T-helper 22 cell (primary cell): ENCODE results near the gene MBLAC1.

Experiments
- DNase-seq: peaks from one replicate; pipeline ENCODE4 v3.0.0-alpha.2; 2020; ENCODE audit warnings: low read depth

MBLAC1 gene

GRCh38 chr7:100153708-100154535 lies 27.2 kb downstream of the MBLAC1 start:
- no peak for DNase-seq

- no peak for DNase-seq
Measured at GRCh38 chr7:100154651-100155491, 28.1 kb downstream of the MBLAC1 start.

- no peak for DNase-seq
Measured at GRCh38 chr7:100155553-100156317, 29.0 kb downstream of the MBLAC1 start.

- DNase-seq, result no peak
Measured at GRCh38 chr7:100156331-100157068, 29.7 kb downstream of the MBLAC1 start.

GRCh38 chr7:100157069-100157333 lies 30.2 kb downstream of the MBLAC1 start:
- DNase-seq, result no peak

GRCh38 chr7:100157334-100158228 lies 30.8 kb downstream of the MBLAC1 start:
- DNase-seq, result no peak

- peak; percentile 82 for DNase-seq
Measured at GRCh38 chr7:100158229-100159098, 31.7 kb downstream of the MBLAC1 start, which contains the start of gene TRAPPC14. Gene TRAPPC14, minus strand, starts transcription at chr7:100158723. Its CDS starts 224 bp downstream, at chr7:100158499.

- no peak for DNase-seq
Measured at GRCh38 chr7:100159099-100159623, 32.4 kb downstream of the MBLAC1 start.

GRCh38 chr7:100160067-100160466 lies 33.3 kb downstream of the MBLAC1 start:
- DNase-seq, result no peak

GRCh38 chr7:100163006-100163531 lies 36.3 kb downstream of the MBLAC1 start:
- no peak for DNase-seq

GRCh38 chr7:100163871-100164270 lies 37.1 kb downstream of the MBLAC1 start:
- DNase-seq, result no peak

- DNase-seq, result no peak
Measured at GRCh38 chr7:100166317-100166940, 39.7 kb downstream of the MBLAC1 start.

GRCh38 chr7:100166970-100167911 lies 40.5 kb downstream of the MBLAC1 start:
- no peak for DNase-seq

- DNase-seq, result no peak
Measured at GRCh38 chr7:100167912-100168323, 41.2 kb downstream of the MBLAC1 start.

- DNase-seq, result no peak
Measured at GRCh38 chr7:100169147-100169850, 42.5 kb downstream of the MBLAC1 start.

GRCh38 chr7:100170101-100170897 lies 43.5 kb downstream of the MBLAC1 start:
- DNase-seq, result no peak
